IPS-18a (cell line): ENCODE results near the gene LTA4H.

Source experiments
- H3K27ac ChIP-seq: one replicate; pipeline ENCODE4 v1.5.1; 2013; ENCODE audit warnings: low read length
- H3K27me3 ChIP-seq: one replicate; pipeline ENCODE4 v1.6.1; 2013; ENCODE audit warnings: mild to moderate bottlenecking, low read length; ENCODE audit not compliant: control insufficient read depth, insufficient read depth
- H3K36me3 ChIP-seq: one replicate; pipeline ENCODE4 v1.6.1; 2013; ENCODE audit warnings: low read depth, low read length; ENCODE audit not compliant: control insufficient read depth
- H3K4me1 ChIP-seq: one replicate; pipeline ENCODE4 v1.6.1; 2013; ENCODE audit warnings: low read depth, low read length; ENCODE audit not compliant: control insufficient read depth
- H3K4me3 ChIP-seq: one replicate; pipeline ENCODE4 v1.5.1; 2013; ENCODE audit warnings: low read length
- H3K9ac ChIP-seq: one replicate; pipeline ENCODE4 v1.6.1; 2013; ENCODE audit warnings: mild to moderate bottlenecking, low read length, moderate library complexity
- H3K9me3 ChIP-seq: one replicate; pipeline ENCODE4 v1.6.1; 2013; ENCODE audit warnings: low read depth, low read length; ENCODE audit not compliant: control insufficient read depth

The LTA4H gene

DNA sequence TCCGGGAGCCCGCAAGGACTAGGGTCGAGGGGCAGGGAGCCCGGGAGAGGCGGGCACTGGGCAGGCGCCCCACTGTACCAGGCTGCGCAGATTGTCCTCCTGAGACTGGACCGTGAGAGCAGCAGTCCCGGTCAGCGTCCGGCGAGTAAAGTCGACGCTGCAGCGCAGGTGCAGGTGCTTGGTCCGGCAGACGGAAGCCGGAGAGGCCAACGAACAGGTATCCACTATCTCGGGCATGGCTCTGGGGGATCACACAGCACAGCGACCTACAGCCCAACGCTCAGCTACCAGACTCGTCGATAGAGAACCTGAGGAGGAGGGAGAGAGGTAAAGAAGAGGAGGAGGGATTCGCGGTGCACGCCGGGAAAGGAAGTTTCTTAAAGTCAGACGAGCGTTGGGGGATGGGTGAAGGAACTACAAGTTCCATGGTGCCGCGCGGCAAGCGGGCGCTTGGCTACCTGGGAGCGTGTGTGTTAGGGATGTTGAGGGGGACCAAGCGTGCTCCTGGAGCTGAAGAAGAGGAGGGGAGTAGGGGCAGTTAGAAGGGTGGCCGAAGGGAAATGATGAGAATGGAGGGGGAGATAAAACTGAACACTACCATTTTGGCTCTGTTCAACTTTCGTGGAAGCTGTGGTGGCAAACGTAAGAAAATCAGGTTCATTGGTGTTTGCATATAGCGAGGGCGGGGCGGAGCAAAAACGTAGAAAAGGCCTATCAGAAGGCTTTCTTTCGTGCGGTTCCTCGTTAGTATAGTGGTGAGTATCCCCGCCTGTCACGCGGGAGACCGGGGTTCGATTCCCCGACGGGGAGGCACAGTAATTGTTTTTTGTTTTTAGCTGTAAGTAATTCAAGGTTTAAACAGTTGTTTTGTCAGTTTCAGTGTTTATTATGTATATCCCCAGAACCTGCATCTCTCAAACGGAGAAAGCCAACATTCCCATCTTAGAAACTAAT lies at the start of gene LTA4H:
LTA4H (minus strand) TSS at position 305 of the 954 bp plus-strand sequence; CDS start at position 237, 68 bp downstream.
- H3K4me1 ChIP-seq, result peaks cover 9% of the 10 kb centered on the region
- peak within 1 kb of the TSS; percentile 45 for H3K27ac ChIP-seq
- H3K27me3 ChIP-seq, result no peaks in the 10 kb centered on the region
- no peaks in the 10 kb centered on the region for H3K9me3 ChIP-seq
- peak within 1 kb of the TSS; percentile 72 for H3K9ac ChIP-seq
- peak within 1 kb of the TSS; percentile 97 for H3K4me3 ChIP-seq
- no peaks in the 10 kb centered on the region for H3K36me3 ChIP-seq

DNA sequence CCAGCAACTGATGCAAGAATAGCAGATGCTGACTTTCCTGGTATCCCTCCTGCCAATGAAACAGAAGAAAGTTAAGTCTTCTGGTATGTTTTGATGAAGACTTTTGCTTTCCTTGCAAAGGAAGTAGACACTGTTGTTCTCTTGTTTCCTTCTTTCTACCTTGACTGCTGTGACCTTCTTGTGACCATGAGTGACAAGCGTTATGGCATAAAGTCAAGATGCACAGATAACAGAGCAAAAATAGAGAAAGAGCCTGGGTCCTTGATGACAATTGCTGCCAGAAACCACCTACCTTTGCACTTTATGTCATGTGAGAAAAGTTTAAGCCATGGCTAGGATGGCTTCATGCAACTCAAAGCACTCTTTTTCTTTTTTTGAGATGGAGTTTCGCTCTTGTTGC lies 49.2 kb upstream of the LTA4H start:
- Histone ChIP-seq H3K4me3 (no peak overlapping the region), H3K27me3 (no peaks in the 10 kb centered on the region), H3K9me3 (no peaks in the 10 kb centered on the region), H3K36me3 (no peaks in the 10 kb centered on the region), H3K4me1 (no peaks in the 10 kb centered on the region), H3K27ac (no peak overlapping the region), H3K9ac (no peak overlapping the region)

DNA sequence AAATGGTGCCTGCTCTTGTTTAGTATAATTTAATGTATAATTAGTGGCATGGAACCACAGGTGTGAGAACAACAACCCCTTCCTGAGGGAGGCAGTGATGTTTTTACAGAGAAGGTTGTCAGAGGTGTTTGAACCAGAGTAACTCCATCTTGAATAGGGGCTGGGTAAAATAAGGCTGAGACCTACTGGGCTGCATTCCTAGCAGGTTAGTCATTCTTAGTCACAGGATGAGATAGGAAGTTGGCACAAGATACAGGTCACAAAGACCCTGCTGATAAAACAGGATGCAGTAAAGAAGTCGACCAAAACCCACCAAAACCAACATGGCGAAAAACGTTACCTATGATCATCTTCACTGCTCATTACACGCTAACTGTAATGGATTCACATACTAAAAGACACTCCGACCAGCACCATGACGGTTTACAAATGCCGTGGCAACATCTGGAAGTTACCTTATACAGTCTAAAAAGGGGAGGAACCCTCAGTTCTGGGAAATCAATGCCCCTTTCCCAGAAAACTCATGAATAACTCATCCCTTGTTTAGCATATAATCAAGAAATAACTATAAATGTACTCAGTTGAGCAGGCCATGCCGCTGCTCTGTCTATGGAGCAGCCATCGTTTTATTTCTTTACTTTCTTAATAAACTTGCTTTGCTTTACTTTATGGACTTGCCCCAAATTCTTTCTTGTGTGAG lies 47.8 kb upstream of the LTA4H start:
- H3K36me3 ChIP-seq, result no peaks in the 10 kb centered on the region
- H3K27me3 ChIP-seq, result no peaks in the 10 kb centered on the region
- no peak overlapping the region for H3K4me3 ChIP-seq
- no peak overlapping the region for H3K27ac ChIP-seq
- no peak overlapping the region for H3K9ac ChIP-seq
- H3K4me1 ChIP-seq, result no peaks in the 10 kb centered on the region
- H3K9me3 ChIP-seq, result no peaks in the 10 kb centered on the region

DNA sequence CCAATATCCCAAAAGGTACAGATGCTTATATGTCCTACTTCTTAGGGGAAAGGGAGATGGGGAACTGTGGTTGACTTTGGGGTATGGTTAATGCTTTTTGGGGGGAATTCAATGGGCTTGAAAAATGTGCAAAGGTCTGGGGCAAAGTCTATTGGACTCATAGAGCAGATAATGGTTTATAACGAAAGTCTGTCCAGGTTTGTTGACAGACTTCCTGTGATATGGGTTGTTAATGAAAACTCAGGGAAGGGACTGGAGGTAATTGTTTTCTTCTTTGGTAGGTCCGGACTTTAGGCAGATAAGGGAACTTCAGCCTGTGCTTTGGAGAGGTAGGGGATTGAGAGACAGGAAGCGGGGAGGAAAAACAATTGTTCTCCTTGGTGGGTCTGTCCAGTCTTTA lies 46.2 kb upstream of the LTA4H start:
- H3K9ac ChIP-seq, result no peak overlapping the region
- no peak overlapping the region for H3K4me3 ChIP-seq
- H3K27me3 ChIP-seq, result no peaks in the 10 kb centered on the region
- H3K9me3 ChIP-seq, result no peaks in the 10 kb centered on the region
- H3K36me3 ChIP-seq, result no peaks in the 10 kb centered on the region
- no peaks in the 10 kb centered on the region for H3K4me1 ChIP-seq
- no peak overlapping the region for H3K27ac ChIP-seq

DNA sequence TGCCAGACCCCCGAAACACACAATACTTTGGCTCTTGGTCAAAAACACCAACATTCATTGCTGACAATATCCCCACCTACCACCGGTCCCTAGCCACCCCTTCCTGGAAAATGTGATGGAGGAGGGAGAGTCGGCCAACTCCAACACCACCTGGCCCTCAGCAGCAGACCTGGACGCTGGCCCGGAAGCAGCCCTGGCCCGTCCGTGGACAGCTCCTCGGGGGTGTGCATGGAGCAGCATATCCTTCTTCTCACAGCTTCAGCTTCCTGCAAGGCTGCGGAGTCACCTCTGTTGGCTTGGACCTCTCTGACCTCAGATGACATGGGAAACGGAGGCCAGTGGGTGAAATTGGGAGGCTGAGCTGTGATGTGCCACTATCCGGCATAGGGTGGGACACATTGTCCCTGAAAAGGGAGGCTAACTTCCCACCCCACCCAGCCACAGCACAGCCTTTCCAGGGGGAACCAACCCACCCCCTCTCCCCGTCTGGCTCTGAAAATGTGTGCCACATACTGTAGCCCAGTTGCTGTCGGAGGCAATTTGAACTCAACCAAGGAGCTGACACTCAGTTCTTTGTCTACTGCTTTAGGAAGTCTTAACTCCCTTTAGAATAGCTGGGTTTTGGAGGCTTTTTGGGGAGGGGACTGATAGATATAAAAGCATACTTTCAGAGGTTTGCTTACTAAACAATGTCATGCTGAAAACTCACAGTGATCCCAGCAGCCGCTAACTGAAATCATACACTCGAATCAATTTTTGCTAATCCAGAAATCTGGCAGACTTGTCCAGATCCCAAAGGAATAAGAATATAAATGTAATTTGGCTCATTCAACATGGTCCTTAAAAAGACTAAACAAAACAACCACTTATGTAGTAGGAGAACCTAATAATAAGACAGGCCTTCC lies 43.1 kb upstream of the LTA4H start:
- H3K4me1 ChIP-seq, result no peaks in the 10 kb centered on the region
- no peak overlapping the region for H3K4me3 ChIP-seq
- H3K27me3 ChIP-seq, result no peaks in the 10 kb centered on the region
- no peaks in the 10 kb centered on the region for H3K9me3 ChIP-seq
- H3K36me3 ChIP-seq, result no peaks in the 10 kb centered on the region
- no peak overlapping the region for H3K9ac ChIP-seq
- no peak overlapping the region for H3K27ac ChIP-seq

DNA sequence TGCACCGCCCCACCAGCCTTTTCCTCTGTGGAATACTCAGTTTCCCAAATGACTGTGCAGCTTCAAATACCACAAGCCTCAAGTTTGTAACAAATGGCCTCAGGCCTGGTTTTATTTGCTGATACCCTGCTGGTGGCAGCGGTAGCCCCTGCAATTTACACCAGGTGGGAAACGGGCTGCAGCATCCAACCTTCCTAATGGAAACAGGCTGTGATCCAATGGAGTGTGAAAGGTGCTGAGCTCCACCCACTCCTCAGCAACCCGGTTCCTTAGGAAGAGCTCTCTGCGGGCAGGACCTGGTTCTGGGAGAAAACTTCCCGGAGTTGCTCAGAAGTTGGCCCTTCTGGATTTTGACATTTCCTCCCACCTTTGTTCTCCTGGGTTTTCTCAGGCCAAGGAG lies 41.7 kb upstream of the LTA4H start:
- Histone ChIP-seq H3K4me1 (no peaks in the 10 kb centered on the region), H3K27ac (no peak overlapping the region), H3K9me3 (no peaks in the 10 kb centered on the region), H3K9ac (no peak overlapping the region), H3K36me3 (no peaks in the 10 kb centered on the region), H3K27me3 (no peaks in the 10 kb centered on the region), H3K4me3 (no peak overlapping the region)

DNA sequence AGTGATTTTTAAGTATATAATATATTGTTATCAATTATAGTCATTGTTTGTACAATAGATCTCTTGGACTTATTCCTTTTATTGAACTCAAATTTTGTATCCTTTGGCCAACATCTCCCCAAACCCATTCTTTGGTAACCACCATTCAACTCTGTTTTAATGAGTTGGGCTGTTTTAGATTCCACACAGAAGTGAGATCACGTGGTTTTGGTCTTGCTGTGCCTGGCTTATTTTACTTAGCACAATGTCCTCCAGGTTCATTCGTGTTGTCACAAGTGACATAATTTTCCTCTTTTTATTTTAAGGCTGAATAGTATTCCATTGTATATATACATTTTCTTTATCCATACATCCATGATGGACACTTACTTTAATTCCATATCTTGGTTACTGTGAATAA lies 40.2 kb upstream of the LTA4H start:
- no peaks in the 10 kb centered on the region for H3K36me3 ChIP-seq
- H3K9me3 ChIP-seq, result no peaks in the 10 kb centered on the region
- no peaks in the 10 kb centered on the region for H3K27me3 ChIP-seq
- no peak overlapping the region for H3K9ac ChIP-seq
- no peak overlapping the region for H3K4me3 ChIP-seq
- peaks cover 6% of the 10 kb centered on the region for H3K4me1 ChIP-seq
- H3K27ac ChIP-seq, result no peak overlapping the region

DNA sequence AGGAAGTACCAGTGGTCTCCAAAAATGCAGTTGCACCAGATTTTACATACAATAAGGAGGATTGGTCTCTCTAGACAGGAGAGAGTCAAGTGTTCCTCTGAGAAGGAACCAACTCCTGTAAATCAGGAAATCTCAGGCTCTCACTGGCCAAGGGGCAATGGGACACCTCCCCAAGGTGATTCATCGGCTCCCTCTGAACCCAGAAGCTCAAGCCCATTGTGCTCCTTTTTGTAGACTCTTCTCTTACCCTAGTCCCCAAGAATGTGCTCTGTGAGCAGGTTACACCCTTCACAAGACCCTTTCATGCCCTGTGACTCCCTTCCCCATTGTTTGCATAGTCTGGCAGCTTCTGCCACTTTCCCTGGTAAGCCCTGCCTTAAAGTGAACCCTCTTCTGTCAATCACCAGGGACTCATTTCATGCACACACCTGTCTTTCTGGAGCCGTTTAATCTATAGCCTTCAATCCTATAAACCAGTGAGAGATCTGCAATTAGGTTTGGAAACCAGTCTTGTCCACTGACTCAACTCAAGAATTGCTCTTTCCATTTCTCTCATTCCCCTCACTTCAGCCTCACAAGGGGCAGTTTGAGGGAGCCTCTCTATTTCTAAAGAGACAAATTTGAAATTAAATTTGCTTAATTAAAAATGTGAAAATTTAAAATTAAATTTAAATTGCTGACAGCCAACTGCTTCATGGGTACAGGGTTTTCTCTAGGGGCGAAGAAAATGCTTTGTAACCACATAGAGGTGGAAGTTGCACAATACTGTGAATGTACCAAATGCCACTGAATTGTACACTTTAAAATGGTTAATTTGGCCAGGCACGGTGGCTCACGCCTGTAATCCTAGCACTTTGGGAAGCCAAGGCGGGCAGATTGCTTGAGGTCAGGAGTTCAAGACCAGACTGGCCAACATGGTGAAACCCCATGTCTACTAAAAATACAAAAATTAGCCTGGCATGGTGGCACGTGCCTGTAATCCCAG lies 38.3 kb upstream of the LTA4H start:
- Histone ChIP-seq H3K36me3 (no peaks in the 10 kb centered on the region), H3K4me3 (no peak overlapping the region), H3K4me1 (peaks cover 11% of the 10 kb centered on the region), H3K9me3 (no peaks in the 10 kb centered on the region), H3K27ac (no peak overlapping the region), H3K27me3 (no peaks in the 10 kb centered on the region), H3K9ac (no peak overlapping the region)

DNA sequence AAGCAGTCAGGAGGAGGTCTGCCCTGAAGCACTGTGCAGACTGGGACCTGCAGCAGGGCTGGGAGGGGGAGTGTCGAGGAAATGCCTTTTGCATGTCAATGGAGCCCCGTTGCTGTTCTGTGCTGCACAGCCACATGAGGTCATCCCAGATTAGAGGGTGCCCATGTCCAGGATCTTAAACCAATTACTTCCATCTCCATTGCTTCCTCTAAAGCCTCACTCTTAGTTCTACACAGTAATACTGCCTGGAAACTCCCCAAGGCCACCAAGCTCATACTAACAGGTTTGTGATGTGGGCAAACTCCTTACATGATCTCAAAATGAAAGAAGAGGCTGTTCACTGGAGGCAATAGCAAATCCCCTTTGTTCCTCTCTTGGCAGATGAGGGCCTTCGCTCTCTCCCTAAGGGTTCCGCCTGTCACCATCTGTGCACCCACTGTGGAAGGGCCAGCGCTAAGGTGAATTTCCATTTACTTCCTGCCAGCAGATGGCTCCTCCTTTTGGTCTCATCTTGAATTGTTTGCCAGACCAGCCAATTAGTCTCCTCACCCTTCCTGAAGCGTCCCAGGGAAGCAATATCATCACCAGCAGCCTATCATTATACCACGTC lies 35.4 kb upstream of the LTA4H start:
- Histone ChIP-seq H3K27ac (no peak overlapping the region), H3K9ac (no peak overlapping the region)

DNA sequence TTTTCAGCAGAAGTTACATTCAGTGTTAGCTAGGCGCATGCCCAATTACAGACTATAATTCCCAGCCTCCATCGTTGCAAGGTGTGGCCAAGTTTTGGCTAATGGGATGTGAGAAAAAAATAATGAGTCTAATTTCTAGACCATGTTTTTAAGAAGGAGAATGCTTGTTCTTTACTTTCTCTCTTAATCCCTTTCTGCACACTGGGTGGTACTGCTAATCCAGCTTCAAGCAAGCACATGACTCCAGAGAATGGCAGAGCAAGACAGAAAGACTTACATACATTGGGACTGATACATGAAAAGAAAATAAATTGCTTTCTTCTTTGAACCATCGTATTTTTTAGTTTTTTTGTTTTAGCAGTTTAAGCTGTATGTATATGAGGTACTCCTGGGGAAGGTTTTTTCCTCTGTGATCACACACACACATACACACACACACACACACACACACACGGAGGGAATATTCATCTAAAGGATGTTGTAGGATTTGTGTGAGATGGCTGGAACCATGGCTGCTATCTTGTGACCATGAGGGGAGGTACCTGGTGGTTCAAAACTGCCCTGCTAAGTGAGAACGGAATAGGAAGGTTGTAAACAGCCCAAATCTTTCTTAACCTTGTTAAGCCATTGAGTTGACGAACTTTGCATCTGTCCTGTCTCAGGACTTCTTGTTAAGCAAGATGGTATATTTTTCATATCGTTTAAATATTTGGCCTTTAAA lies 34.3 kb upstream of the LTA4H start:
- Histone ChIP-seq H3K9ac (no peak overlapping the region), H3K4me1 (peaks cover 11% of the 10 kb centered on the region), H3K36me3 (no peaks in the 10 kb centered on the region), H3K9me3 (no peaks in the 10 kb centered on the region), H3K27me3 (no peaks in the 10 kb centered on the region), H3K4me3 (no peak overlapping the region), H3K27ac (no peak overlapping the region)

More for the DNA sequence above, 35.4 kb upstream of the LTA4H start:
- Histone ChIP-seq H3K9me3 (no peaks in the 10 kb centered on the region), H3K27me3 (no peaks in the 10 kb centered on the region), H3K36me3 (no peaks in the 10 kb centered on the region), H3K4me3 (no peak overlapping the region), H3K4me1 (peaks cover 11% of the 10 kb centered on the region)
